Keratinocyte (primary cell): ENCODE measurements around the gene MEIS3. TPM values are rescaled to one million over a fixed set of nuclear protein-coding genes. Genes with fewer than 3 reads are reported as not detected.
A peak's percentile ranks its signal among the peaks of the same experiment; 100 is the strongest.

Source experiments
- DNase-seq: peaks from one replicate; pipeline ENCODE4 v3.0.0-alpha.2; 2011; ENCODE audit warnings: low read depth, missing footprints, low spot score
- FAIRE-seq: peaks from 2 replicates; lab custom pipeline; 2011; peaks lifted over from hg19 to GRCh38; lab: Jason Lieb, UNC
- H2AFZ ChIP-seq: 2 replicates; pipeline ENCODE4 v1.6.0; 2012; ENCODE audit warnings: low read length, control low read depth, inconsistent platforms; ENCODE audit not compliant: control insufficient read depth
- H3K27ac ChIP-seq: 2 replicates; pipeline ENCODE4 v1.5.1; 2011; ENCODE audit warnings: low read length; ENCODE audit not compliant: control insufficient read depth, insufficient read depth
- H3K27me3 ChIP-seq: 3 replicates; pipeline ENCODE4 v1.6.0; 2011; ENCODE audit warnings: low read length; ENCODE audit not compliant: control insufficient read depth, insufficient read depth; ENCODE audit errors: extremely low read depth
- H3K36me3 ChIP-seq, 2 experiments: 2 replicates in 1 of 2; 3 replicates in 1 of 2; pipeline ENCODE4 v1.5.1; 2011; ENCODE audit warnings: low read length in 2 of 2, mild to moderate bottlenecking in 1 of 2; ENCODE audit not compliant: control insufficient read depth in 2 of 2, insufficient read depth in 2 of 2; ENCODE audit errors: extremely low read depth in 1 of 2
- H3K4me1 ChIP-seq: 3 replicates; pipeline ENCODE4 v1.5.1; 2011; ENCODE audit warnings: low read length; ENCODE audit not compliant: control insufficient read depth, insufficient read depth; ENCODE audit errors: extremely low read depth
- H3K4me2 ChIP-seq: 3 replicates; pipeline ENCODE4 v1.6.0; 2011; ENCODE audit warnings: low read depth, low read length; ENCODE audit not compliant: control insufficient read depth, insufficient read depth; ENCODE audit errors: extremely low read depth
- H3K4me3 ChIP-seq, 3 experiments: fragments of 200-600 bp in 1 of 3; sonication (generic) in 1 of 3; 2 replicates in 2 of 3; 3 replicates in 1 of 3; pipeline ENCODE4 v1.5.1; 2011 to 2016; ENCODE audit warnings: low read length in 3 of 3, mild to moderate bottlenecking in 3 of 3, control low read depth in 2 of 3, inconsistent platforms in 1 of 3, low read depth in 1 of 3, mixed read lengths in 1 of 3, mixed run types in 1 of 3, moderate library complexity in 1 of 3; ENCODE audit not compliant: control insufficient read depth in 2 of 3, insufficient read depth in 2 of 3; ENCODE audit errors: extremely low read depth in 1 of 3
- H3K79me2 ChIP-seq: 2 replicates; pipeline ENCODE4 v1.6.0; 2012; ENCODE audit warnings: low read length; ENCODE audit not compliant: control insufficient read depth, insufficient read depth
- H3K9ac ChIP-seq: 3 replicates; pipeline ENCODE4 v1.6.0; 2011; ENCODE audit warnings: low read length; ENCODE audit not compliant: control insufficient read depth, insufficient read depth; ENCODE audit errors: extremely low read depth
- H3K9me1 ChIP-seq: 3 replicates; pipeline ENCODE4 v1.6.0; 2011; ENCODE audit warnings: low read length; ENCODE audit not compliant: control insufficient read depth, insufficient read depth; ENCODE audit errors: extremely low read depth
- H3K9me3 ChIP-seq: 2 replicates; pipeline ENCODE4 v1.5.1; 2012; ENCODE audit warnings: low read depth, low read length; ENCODE audit not compliant: control insufficient read depth
- H4K20me1 ChIP-seq: 3 replicates; pipeline ENCODE4 v1.6.0; 2011; ENCODE audit warnings: low read length; ENCODE audit not compliant: control insufficient read depth, insufficient read depth; ENCODE audit errors: extremely low read depth
- CTCF ChIP-seq, 3 experiments: IDR thresholded peaks in 1 of 3; conservative IDR thresholded peaks in 1 of 3; optimal IDR thresholded peaks in 1 of 3; 2 replicates in 2 of 3; 3 replicates in 1 of 3; pipeline versions ENCODE3 to v1.5.1; 2011; ENCODE audit warnings: low read length in 3 of 3, mild to moderate bottlenecking in 3 of 3, moderate library complexity in 2 of 3, control low read depth in 1 of 3, inconsistent platforms in 1 of 3; ENCODE audit not compliant: insufficient read depth in 2 of 3; ENCODE audit errors: extremely low read depth in 1 of 3
- EZH2 ChIP-seq: IDR thresholded peaks from one replicate; pipeline ENCODE4 v1.6.1; 2012; ENCODE audit warnings: inconsistent platforms, mild to moderate bottlenecking, low read length, moderate library complexity
- dilution Hi-C: fragments of 300-500 bp; cut with MboI; formaldehyde crosslinking; loops from one replicate; pipeline ENCODE4 v1.7.0; 2020; ENCODE audit warnings: low sequenced_read_pairs; ENCODE audit not compliant: extremely low pct_ligation_motif_present
- polyA plus RNA-seq, 5 experiments: library from polyadenylated mRNA; depleted of rRNA in 3 of 5; stranded (reverse) in 3 of 5; stranded (forward) in 1 of 5; unstranded in 1 of 5; fragments of >200 nt; gene quantifications; 1 replicate in 1 of 5; 2 replicates in 3 of 5; 3 replicates in 1 of 5; pipeline versions ENCODE4 v1.2.1 to v1.2.3, GENCODE V29; 2011 to 2012; ENCODE audit warnings: missing spikeins in 2 of 5, low read depth in 1 of 5, low replicate concordance in 1 of 5

Gene MEIS3
- polyA plus RNA-seq, 1 donor (not counting 4 experiments of a cell fraction or from before 2014, with no cell fraction given): 1.7 TPM

GRCh38 chr19:47427241-47428176 is 8.2 kb upstream of the MEIS3 start:
- no peaks in the 10 kb centered on the region for H3K9me1 ChIP-seq
- no peaks in the 10 kb centered on the region for H3K79me2 ChIP-seq
- peak overlapping the region in 1 of 3 experiments; percentile 59 for H3K4me3 ChIP-seq
- peak overlapping the region; percentile 85 for H3K4me2 ChIP-seq
- dilution Hi-C loops: no loop called here
- no peak overlapping the region for H3K9ac ChIP-seq
- H3K9me3 ChIP-seq: no peaks in the 10 kb centered on the region
- FAIRE-seq (peak; percentile 67), DNase-seq (no peak)
- no peak overlapping the region for H3K27ac ChIP-seq
- H3K4me1 ChIP-seq: peaks cover 13% of the 10 kb centered on the region
- no peaks in the 10 kb centered on the region for H4K20me1 ChIP-seq
- TF ChIP-seq CTCF (optimal IDR thresholded peaks at IDR 0.05 in 1 of 3, IDR thresholded peaks at IDR 0.05 in 1 of 3, conservative IDR thresholded peaks at IDR 0.05 in 1 of 3; ENCODE audit: extremely low read depth in 1 of 3, insufficient read depth in 2 of 3, low read length in 3 of 3): peak; percentile 96 to 97 (median 97)
- no peak for TF ChIP-seq EZH2
- H3K36me3 ChIP-seq: no peaks in the 10 kb centered on the region
- H2AFZ ChIP-seq: no peak overlapping the region
- peaks cover 28% of the 10 kb centered on the region for H3K27me3 ChIP-seq

GRCh38 chr19:47423203-47423882 is 4.0 kb upstream of the MEIS3 start:
- no peaks in the 10 kb centered on the region for H3K9me1 ChIP-seq
- no peak overlapping the region for H2AFZ ChIP-seq
- peaks cover 9% of the 10 kb centered on the region for H3K4me1 ChIP-seq
- no peak overlapping the region for H3K27ac ChIP-seq
- no peak overlapping the region for H3K4me2 ChIP-seq
- H3K9me3 ChIP-seq: no peaks in the 10 kb centered on the region
- DNase-seq: no peak
- no peak overlapping the region for H3K4me3 ChIP-seq
- H3K27me3 ChIP-seq: peaks cover 62% of the 10 kb centered on the region
- no peaks in the 10 kb centered on the region for H3K36me3 ChIP-seq
- TF ChIP-seq CTCF (optimal IDR thresholded peaks at IDR 0.05 in 1 of 3, IDR thresholded peaks at IDR 0.05 in 1 of 3, conservative IDR thresholded peaks at IDR 0.05 in 1 of 3; ENCODE audit: extremely low read depth in 1 of 3, insufficient read depth in 2 of 3, low read length in 3 of 3) (no peak), EZH2 (peak; percentile 25)
- no peak for FAIRE-seq
- dilution Hi-C loops: no loop called here
- H4K20me1 ChIP-seq: no peaks in the 10 kb centered on the region
- no peak overlapping the region for H3K9ac ChIP-seq
- no peaks in the 10 kb centered on the region for H3K79me2 ChIP-seq
